Activated B cell treated with CpG ODN at 0.5 μM for 24 hours (primary cell): ENCODE data around the gene GNB1. TPM values are rescaled to one million over a fixed set of nuclear protein-coding genes. Genes with fewer than 3 reads are reported as not detected.

ENCODE experiments used
- ATAC-seq: fragments of 200-7000 bp; cut with Tn5 transposase; one replicate; pipeline ENCODE4 v1.10.0; 2021; ENCODE audit warnings: low read depth, mild to moderate bottlenecking, moderate library complexity
- CTCF ChIA-PET: fragments of 350-600 bp; sonication (Branson Sonifier 250); formaldehyde crosslinking; loops from one replicate; lab custom pipeline; 2021; ENCODE audit warnings: antibody characterized with exemption; lab: Charles Lee
- POLR2A ChIA-PET: fragments of 350-600 bp; sonication (Branson Sonifier 250); formaldehyde crosslinking; loops from one replicate; lab custom pipeline; 2021; ENCODE audit warnings: antibody characterized with exemption; lab: Charles Lee
- DNase-seq: peaks from one replicate; pipeline ENCODE4 v3.0.0; 2022
- H3K27ac Mint-ChIP-seq: one replicate; pipeline ENCODE4 v1.8.0; 2020; ENCODE audit warnings: mixed read lengths
- H3K27me3 Mint-ChIP-seq: one replicate; pipeline ENCODE4 v1.8.0; 2021; ENCODE audit warnings: mixed read lengths
- H3K36me3 Mint-ChIP-seq: one replicate; pipeline ENCODE4 v1.8.0; 2021; ENCODE audit warnings: low read depth, mixed read lengths
- H3K4me1 Mint-ChIP-seq: one replicate; pipeline ENCODE4 v1.8.0; 2021; ENCODE audit warnings: mixed read lengths
- H3K4me3 Mint-ChIP-seq: one replicate; pipeline ENCODE4 v1.8.0; 2020; ENCODE audit warnings: mild to moderate bottlenecking, mixed read lengths
- H3K9me3 Mint-ChIP-seq: one replicate; pipeline ENCODE4 v1.8.0; 2020; ENCODE audit warnings: mixed read lengths
- CTCF ChIP-seq: fragments of 200-600 bp; IDR thresholded peaks from one replicate; pipeline ENCODE4 v1.8.0; 2022; ENCODE audit warnings: antibody characterized with exemption, mild to moderate bottlenecking
- intact Hi-C: fragments of 100-400 bp; cut with micrococcal nuclease; formaldehyde crosslinking; loops from one replicate; pipeline ENCODE4 v1.15.1; 2024
- total RNA-seq: library from RNA; stranded (reverse); gene quantifications from 2 replicates; pipeline ENCODE4 v1.2.3, GENCODE V29; 2022

GNB1 gene
- total RNA-seq, 1 donor from 2014 or later = 302 TPM

- no peak for ATAC-seq
- CTCF ChIA-PET = no interaction called here
- Mint-ChIP-seq H3K4me1 (no peaks in the 10 kb centered on the region), H3K36me3 (peaks cover 86% of the 10 kb centered on the region), H3K27ac (no peak overlapping the region), H3K27me3 (no peaks in the 10 kb centered on the region), H3K4me3 (no peak overlapping the region), H3K9me3 (no peaks in the 10 kb centered on the region)
- POLR2A ChIA-PET = no interaction called here
- intact Hi-C loops = no loop called here
- DNase-seq = no peak
- TF ChIP-seq CTCF = no peak
Measured at GRCh38 chr1:1759456-1760344, 131.2 kb downstream of the GNB1 start.

DNA sequence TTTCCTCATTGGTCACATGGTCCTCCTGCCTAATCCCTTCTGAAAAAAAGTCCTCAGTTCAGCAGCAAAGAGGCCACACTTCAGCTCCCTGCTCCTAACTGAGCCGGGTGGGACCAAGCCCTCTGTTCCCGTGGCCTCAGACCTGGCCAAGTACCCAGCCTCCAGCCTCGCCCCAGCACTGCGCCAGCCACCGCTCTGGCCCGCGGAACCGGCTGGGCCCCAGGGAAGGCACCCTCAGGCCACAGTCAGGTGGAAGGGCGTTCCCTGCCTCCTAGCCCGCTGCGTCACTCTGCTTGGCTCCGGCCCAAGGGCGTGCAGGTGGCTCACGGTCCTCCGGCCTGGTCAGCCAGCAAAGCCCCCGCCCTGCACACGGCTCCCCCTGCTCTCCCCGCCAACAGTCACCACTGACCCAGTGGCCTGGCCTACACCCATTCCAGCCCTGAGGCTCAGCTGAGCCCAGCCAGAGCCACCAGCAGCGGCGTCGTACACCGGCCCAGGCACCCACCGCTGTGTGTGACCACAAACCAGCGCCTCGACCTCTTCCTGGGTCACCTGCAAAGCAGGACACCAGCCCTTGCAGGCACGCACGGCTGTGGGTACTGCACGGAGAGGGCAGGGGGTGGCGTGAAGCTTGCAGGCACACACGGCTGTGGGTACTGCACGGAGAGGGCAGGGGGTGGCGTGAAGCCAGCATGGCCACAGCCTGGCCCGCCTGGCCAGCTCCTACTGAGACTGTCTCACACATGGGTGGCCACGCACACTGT lies 132.0 kb downstream of the GNB1 start:
- Mint-ChIP-seq H3K9me3 (no peaks in the 10 kb centered on the region), H3K27ac (no peak overlapping the region), H3K36me3 (peaks cover 83% of the 10 kb centered on the region), H3K4me1 (no peaks in the 10 kb centered on the region), H3K4me3 (no peak overlapping the region), H3K27me3 (no peaks in the 10 kb centered on the region)
- intact Hi-C loops = no loop called here
- POLR2A ChIA-PET = interaction anchor here (0.5 kb wide), 1 partner anchor 45 kb away, joined by 15 read pairs; no protein-coding TSS in a partner anchor
- no peak for DNase-seq
- CTCF ChIA-PET = no interaction called here
- ATAC-seq = no peak
- TF ChIP-seq CTCF = no peak

DNA sequence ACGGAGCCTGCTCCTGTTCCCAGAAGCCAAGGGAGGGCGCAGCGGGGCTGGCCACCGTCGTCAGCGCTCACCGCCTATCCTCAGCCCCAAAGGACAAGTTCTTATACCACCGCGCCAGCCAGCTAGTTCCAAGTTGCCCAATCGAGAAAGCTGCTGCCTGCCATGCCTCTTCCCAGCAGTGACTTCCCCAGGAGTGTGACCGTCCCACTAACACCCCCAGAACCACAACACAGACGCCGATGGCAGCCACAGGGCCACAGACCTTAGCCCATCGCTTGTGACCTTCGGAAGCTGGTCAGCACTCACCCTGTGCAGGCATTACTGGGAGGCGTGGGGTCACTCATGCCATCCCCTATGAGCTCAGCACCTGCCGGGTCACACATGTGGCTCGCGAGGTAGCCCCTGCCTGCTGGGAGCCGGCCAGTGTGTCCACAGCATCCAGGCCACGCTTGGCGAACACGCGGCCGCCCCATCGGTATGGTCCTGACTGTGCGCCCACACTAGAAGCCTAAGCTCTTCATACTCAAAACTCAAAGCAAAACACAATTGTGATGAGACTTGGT lies 132.7 kb downstream of the GNB1 start:
- no peaks in the 10 kb centered on the region for H3K27me3 Mint-ChIP-seq
- ChIA-PET POLR2A (interaction anchor here (0.5 kb wide), 1 partner anchor 45 kb away, joined by 15 read pairs; no protein-coding TSS in a partner anchor), CTCF (no interaction called here)
- DNase-seq = no peak
- no peaks in the 10 kb centered on the region for H3K4me1 Mint-ChIP-seq
- H3K4me3 Mint-ChIP-seq = no peak overlapping the region
- H3K36me3 Mint-ChIP-seq = peaks cover 82% of the 10 kb centered on the region
- ATAC-seq = no peak
- H3K9me3 Mint-ChIP-seq = no peaks in the 10 kb centered on the region
- no peak for TF ChIP-seq CTCF
- intact Hi-C loops = no loop called here
- H3K27ac Mint-ChIP-seq = no peak overlapping the region

GRCh38 chr1:1757422-1758058 lies 133.3 kb downstream of the GNB1 start:
- Mint-ChIP-seq H3K27me3 (no peaks in the 10 kb centered on the region), H3K9me3 (no peaks in the 10 kb centered on the region), H3K4me1 (no peaks in the 10 kb centered on the region), H3K36me3 (peaks cover 80% of the 10 kb centered on the region), H3K4me3 (no peak overlapping the region), H3K27ac (no peak overlapping the region)
- TF ChIP-seq CTCF = no peak
- POLR2A ChIA-PET = interaction anchor here (0.6 kb wide), 1 partner anchor 128 kb away, joined by 4 read pairs; no protein-coding TSS in a partner anchor
- CTCF ChIA-PET = no interaction called here
- ATAC-seq = no peak
- no peak for DNase-seq
- intact Hi-C loops = no loop called here
